ENCODE results near the gene MAPKAP1.

DNA sequence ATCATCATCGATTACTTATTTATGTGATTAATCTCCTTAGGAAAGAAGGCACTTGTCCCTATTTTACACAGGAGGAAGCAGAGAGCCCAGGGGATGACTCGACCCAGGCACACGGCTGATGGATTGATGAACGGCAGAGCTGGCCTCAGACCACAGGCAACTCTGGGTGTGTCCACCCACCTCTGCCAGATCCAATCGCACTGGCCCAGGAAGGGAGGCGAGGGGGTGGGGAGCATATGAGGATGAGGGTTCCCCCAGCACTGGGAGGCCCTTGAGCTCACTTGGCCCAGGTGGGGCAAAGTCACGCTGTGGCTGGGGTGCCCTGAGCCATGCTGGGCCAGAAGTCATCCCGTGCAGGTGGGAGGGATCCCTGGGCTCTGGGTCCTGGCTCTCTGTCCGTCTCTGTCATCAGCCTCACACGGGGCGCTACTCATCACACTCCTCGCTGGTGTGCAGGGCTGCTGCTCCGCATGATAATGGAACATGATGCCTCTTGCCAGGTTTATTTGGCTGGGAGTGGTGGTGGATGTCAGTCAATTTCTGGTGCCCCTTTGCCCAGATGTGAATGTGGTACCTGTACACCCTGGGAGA, 285.3 kb downstream of the MAPKAP1 start:
- TF ChIP-seq EP300 (IDR thresholded peaks at IDR 0.05) (no peak), POLR2A (IDR thresholded peaks at IDR 0.05) (no peak)
- TF ChIP-seq, protein P1, sequence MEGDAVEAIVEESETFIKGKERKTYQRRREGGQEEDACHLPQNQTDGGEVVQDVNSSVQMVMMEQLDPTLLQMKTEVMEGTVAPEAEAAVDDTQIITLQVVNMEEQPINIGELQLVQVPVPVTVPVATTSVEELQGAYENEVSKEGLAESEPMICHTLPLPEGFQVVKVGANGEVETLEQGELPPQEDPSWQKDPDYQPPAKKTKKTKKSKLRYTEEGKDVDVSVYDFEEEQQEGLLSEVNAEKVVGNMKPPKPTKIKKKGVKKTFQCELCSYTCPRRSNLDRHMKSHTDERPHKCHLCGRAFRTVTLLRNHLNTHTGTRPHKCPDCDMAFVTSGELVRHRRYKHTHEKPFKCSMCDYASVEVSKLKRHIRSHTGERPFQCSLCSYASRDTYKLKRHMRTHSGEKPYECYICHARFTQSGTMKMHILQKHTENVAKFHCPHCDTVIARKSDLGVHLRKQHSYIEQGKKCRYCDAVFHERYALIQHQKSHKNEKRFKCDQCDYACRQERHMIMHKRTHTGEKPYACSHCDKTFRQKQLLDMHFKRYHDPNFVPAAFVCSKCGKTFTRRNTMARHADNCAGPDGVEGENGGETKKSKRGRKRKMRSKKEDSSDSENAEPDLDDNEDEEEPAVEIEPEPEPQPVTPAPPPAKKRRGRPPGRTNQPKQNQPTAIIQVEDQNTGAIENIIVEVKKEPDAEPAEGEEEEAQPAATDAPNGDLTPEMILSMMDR (IDR thresholded peaks at IDR 0.05): no peak

Data from stomach (tissue), 4 donors.